ENCODE results near the gene FGFR2. TPM values are rescaled to one million over a fixed set of nuclear protein-coding genes. Genes with fewer than 3 reads are reported as not detected.

The FGFR2 gene
- total RNA-seq, 1 experiment from 2014 or later: 5.7 TPM

DNA sequence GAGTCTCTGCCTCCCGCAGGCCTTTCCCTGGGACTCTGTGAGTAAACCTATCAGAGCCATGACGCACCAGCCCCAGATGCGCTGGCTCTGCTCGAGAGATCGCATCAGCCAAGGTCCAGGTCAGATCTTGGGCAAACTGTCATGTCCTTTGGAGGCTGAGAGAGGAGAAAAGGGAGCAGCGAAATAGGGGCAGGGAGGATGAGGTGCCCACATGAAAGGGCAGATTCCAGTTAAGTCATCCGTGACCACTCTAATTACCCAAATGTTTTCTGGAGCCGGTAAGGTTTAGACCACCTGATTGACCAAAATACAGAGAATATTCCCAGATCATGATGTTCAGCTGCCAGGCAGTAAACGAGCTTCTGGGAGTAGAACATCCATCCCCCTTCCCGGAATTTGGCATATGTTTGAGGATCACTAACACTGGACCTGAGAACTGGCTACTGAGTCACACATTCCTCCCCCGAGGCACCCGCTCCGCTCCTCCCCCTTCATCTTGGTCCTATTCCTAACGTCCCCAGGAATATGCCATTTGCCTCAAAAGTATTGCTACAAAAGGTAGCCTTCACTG is 88.0 kb downstream of the FGFR2 start:
- ChIA-PET POLR2A (no interaction called here), CTCF (no interaction called here)
- no peaks in the 10 kb centered on the region for H3K27me3 ChIP-seq (ENCODE audit: control insufficient read depth, insufficient read depth, low read length)
- peak; percentile 32 for ATAC-seq
- no TSS peak for BruUV-seq (replicated peaks)
- no peaks in the 10 kb centered on the region for H3K36me3 ChIP-seq (ENCODE audit: control insufficient read depth, insufficient read depth, low read length)
- no peaks in the 10 kb centered on the region for H3K9me3 ChIP-seq (ENCODE audit: control insufficient read depth, insufficient read depth, low read depth, low read length)
- TF ChIP-seq TCF7L2 (IDR thresholded peaks at IDR 0.05; ENCODE audit: low read depth, low read length) (0 out of 2 replicates have a peak, but pooled peaks have one; percentile 37), SIN3A (IDR thresholded peaks at IDR 0.05; ENCODE audit: borderline replicate concordance, insufficient read depth, low read depth, low read length) (no peak)
- intact Hi-C loops (cut with micrococcal nuclease; ENCODE audit: unreplicated experiment) (no loop called here), in situ Hi-C loops (cut with HindIII; ENCODE audit: low pct_unique_long_range_greater_than_20kb, low sequenced_read_pairs) (no loop called here)
- DNase-seq (ENCODE audit: low read depth, low spot score): no peak
- no peak overlapping the region for H3K4me3 ChIP-seq (ENCODE audit: low read depth in 2 of 2, low read length in 2 of 2)
- peaks cover 10% of the 10 kb centered on the region; the same call in 1 of the 2 replicates for H3K4me1 ChIP-seq (ENCODE audit: control insufficient read depth, insufficient read depth, low read length)
- H3K27ac ChIP-seq (ENCODE audit: low read length): peak overlapping the region; percentile 49

DNA sequence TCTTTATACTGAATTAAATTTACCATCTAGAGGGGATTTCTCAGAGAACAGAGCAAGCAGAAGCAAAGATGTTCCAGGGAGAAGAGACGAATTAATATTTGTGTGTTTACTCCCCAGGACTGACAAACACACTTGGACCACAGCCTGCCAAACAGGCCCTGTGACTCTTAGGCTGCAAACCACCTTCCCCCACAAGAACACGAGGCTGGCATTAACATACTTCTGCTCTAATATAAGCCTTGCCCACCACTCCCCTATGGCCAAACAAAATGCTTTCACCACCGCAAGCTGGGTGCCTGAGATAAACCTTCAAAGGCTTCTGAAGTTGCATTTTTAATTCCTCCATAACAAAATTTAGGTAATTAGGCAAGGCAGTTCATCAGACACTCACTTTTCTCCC is 88.4 kb downstream of the FGFR2 start:
- Histone ChIP-seq H3K9me3 (ENCODE audit: control insufficient read depth, insufficient read depth, low read depth, low read length) (no peaks in the 10 kb centered on the region), H3K4me3 (ENCODE audit: low read depth in 2 of 2, low read length in 2 of 2) (no peak overlapping the region), H3K27me3 (ENCODE audit: control insufficient read depth, insufficient read depth, low read length) (no peaks in the 10 kb centered on the region; the same call in 1 of the 2 replicates), H3K36me3 (ENCODE audit: control insufficient read depth, insufficient read depth, low read length) (no peaks in the 10 kb centered on the region), H3K4me1 (ENCODE audit: control insufficient read depth, insufficient read depth, low read length) (peaks cover 10% of the 10 kb centered on the region; the same call in 1 of the 2 replicates), H3K27ac (ENCODE audit: low read length) (peak overlapping the region; percentile 49)
- BruUV-seq (replicated peaks): no TSS peak
- in situ Hi-C loops (cut with HindIII; ENCODE audit: low pct_unique_long_range_greater_than_20kb, low sequenced_read_pairs) (no loop called here), intact Hi-C loops (cut with micrococcal nuclease; ENCODE audit: unreplicated experiment) (no loop called here)
- ChIA-PET POLR2A (no interaction called here), CTCF (no interaction called here)
- TF ChIP-seq SIN3A (IDR thresholded peaks at IDR 0.05; ENCODE audit: borderline replicate concordance, insufficient read depth, low read depth, low read length) (no peak), TCF7L2 (IDR thresholded peaks at IDR 0.05; ENCODE audit: low read depth, low read length) (no peak), POLR2AphosphoS5 (IDR thresholded peaks at IDR 0.05; ENCODE audit: low read depth, low read length) (no peak)
- TF ChIP-seq, protein P1, sequence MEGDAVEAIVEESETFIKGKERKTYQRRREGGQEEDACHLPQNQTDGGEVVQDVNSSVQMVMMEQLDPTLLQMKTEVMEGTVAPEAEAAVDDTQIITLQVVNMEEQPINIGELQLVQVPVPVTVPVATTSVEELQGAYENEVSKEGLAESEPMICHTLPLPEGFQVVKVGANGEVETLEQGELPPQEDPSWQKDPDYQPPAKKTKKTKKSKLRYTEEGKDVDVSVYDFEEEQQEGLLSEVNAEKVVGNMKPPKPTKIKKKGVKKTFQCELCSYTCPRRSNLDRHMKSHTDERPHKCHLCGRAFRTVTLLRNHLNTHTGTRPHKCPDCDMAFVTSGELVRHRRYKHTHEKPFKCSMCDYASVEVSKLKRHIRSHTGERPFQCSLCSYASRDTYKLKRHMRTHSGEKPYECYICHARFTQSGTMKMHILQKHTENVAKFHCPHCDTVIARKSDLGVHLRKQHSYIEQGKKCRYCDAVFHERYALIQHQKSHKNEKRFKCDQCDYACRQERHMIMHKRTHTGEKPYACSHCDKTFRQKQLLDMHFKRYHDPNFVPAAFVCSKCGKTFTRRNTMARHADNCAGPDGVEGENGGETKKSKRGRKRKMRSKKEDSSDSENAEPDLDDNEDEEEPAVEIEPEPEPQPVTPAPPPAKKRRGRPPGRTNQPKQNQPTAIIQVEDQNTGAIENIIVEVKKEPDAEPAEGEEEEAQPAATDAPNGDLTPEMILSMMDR (IDR thresholded peaks at IDR 0.05): no peak
- TF ChIP-seq, protein P2, sequence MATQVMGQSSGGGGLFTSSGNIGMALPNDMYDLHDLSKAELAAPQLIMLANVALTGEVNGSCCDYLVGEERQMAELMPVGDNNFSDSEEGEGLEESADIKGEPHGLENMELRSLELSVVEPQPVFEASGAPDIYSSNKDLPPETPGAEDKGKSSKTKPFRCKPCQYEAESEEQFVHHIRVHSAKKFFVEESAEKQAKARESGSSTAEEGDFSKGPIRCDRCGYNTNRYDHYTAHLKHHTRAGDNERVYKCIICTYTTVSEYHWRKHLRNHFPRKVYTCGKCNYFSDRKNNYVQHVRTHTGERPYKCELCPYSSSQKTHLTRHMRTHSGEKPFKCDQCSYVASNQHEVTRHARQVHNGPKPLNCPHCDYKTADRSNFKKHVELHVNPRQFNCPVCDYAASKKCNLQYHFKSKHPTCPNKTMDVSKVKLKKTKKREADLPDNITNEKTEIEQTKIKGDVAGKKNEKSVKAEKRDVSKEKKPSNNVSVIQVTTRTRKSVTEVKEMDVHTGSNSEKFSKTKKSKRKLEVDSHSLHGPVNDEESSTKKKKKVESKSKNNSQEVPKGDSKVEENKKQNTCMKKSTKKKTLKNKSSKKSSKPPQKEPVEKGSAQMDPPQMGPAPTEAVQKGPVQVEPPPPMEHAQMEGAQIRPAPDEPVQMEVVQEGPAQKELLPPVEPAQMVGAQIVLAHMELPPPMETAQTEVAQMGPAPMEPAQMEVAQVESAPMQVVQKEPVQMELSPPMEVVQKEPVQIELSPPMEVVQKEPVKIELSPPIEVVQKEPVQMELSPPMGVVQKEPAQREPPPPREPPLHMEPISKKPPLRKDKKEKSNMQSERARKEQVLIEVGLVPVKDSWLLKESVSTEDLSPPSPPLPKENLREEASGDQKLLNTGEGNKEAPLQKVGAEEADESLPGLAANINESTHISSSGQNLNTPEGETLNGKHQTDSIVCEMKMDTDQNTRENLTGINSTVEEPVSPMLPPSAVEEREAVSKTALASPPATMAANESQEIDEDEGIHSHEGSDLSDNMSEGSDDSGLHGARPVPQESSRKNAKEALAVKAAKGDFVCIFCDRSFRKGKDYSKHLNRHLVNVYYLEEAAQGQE (IDR thresholded peaks at IDR 0.05; ENCODE audit: insufficient read depth in 1 of 2, low read depth in 2 of 2, low read length in 1 of 2): no peak
- DNase-seq (ENCODE audit: low read depth, low spot score) (no peak), ATAC-seq (no peak)

DNA sequence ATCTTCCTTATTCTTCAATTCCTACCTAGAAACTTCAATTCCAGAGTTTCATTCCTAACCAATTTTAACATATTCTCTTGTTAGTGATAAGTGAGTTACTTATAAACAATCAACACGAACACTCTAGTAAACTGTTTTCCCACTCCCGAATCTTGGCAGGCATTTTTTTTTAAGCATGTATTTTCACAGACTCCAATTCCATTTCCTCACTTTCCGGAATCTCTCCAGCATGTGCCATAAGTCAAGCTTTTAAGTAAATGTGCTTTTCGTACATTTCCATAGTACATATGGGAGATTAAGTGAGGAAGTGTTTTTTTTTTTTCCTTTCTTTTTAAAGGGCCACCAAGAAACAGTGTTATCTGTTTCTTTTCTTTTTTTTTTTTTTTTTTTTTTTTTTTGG is 89.1 kb downstream of the FGFR2 start:
- intact Hi-C loops (cut with micrococcal nuclease; ENCODE audit: unreplicated experiment) (no loop called here), in situ Hi-C loops (cut with HindIII; ENCODE audit: low pct_unique_long_range_greater_than_20kb, low sequenced_read_pairs) (no loop called here)
- H3K4me3 ChIP-seq (ENCODE audit: low read depth in 2 of 2, low read length in 2 of 2): no peak overlapping the region
- peak overlapping the region; percentile 42; the same call in 1 of the 2 replicates for H3K27ac ChIP-seq (ENCODE audit: low read length)
- no peaks in the 10 kb centered on the region for H3K9me3 ChIP-seq (ENCODE audit: control insufficient read depth, insufficient read depth, low read depth, low read length)
- DNase-seq (ENCODE audit: low read depth, low spot score): no peak
- CTCF ChIA-PET: no interaction called here
- TF ChIP-seq, protein P2 (IDR thresholded peaks at IDR 0.05; ENCODE audit: insufficient read depth in 1 of 2, low read depth in 2 of 2, low read length in 1 of 2): no peak
- no peak for TF ChIP-seq POLR2AphosphoS5 (IDR thresholded peaks at IDR 0.05; ENCODE audit: low read depth, low read length)
- TF ChIP-seq, protein P1 (IDR thresholded peaks at IDR 0.05): no peak
- TF ChIP-seq TCF7L2 (IDR thresholded peaks at IDR 0.05; ENCODE audit: low read depth, low read length): no peak
- TF ChIP-seq SIN3A (IDR thresholded peaks at IDR 0.05; ENCODE audit: borderline replicate concordance, insufficient read depth, low read depth, low read length): no peak
- POLR2A ChIA-PET: no interaction called here
- H3K27me3 ChIP-seq (ENCODE audit: control insufficient read depth, insufficient read depth, low read length): no peaks in the 10 kb centered on the region; the same call in 1 of the 2 replicates
- H3K36me3 ChIP-seq (ENCODE audit: control insufficient read depth, insufficient read depth, low read length): no peaks in the 10 kb centered on the region
- no peak for ATAC-seq
- no TSS peak for BruUV-seq (replicated peaks)
- H3K4me1 ChIP-seq (ENCODE audit: control insufficient read depth, insufficient read depth, low read length): peaks cover 10% of the 10 kb centered on the region; the same call in 1 of the 2 replicates

All from Panc1 (cell line).